NCI-H1417 treated with DMSO at 0.1 percent for 48 hours (cell line): ENCODE measurements around the gene ADTRP.

Experiments used
- DNase-seq: peaks from one replicate; lab custom pipeline; 2025; lab: John Stamatoyannopoulos, UW

Gene ADTRP

DNA sequence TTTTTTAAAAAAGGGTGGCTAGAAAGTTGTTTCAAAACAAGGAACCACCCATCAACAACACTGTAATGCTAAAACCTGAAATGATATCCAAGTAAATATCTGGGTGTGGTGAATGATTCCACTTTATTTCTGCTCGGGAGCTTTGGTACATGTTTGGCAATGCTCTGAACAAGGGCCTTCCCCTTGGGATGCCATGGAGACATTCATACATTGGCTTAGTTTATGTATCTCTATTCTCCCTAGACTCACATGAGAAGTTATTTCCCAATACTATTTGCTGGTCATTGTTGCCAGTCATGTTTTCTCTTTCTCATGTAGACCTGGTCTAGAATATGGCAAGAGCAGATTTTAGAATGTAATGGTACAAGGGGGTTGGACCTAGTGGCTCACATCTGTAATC is 22.9 kb downstream of the ADTRP start:
- DNase-seq, result no peak

DNA sequence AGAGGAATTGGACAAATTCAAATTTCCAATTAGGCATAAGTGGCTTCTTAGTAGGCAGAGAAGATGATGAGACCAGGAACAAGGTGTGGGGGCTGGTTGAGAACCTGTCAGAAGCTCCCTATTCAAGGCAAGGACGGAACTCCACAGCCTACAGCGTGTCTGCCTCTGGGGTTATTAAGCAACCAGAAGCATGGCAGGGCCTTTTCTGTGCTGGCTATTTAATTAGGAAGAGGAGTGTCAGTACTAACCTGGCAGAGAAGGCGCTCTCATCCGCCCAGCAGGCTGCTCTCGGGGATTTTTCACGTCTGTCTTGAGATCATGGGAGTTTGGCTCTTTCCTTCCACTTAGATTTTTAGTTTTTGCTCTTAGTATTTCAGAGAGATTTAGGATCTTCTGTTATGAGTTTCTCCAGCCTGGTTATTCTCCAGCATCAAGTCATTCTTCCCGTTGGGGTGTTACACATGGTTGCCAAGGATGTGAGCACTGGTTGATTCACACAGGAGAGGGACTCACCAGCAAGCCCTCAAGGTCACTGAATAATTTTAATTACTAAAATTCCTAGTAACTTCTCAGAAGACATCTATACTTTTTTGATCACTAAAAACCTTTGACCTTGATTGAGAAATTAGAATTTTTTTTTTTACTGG is 23.9 kb downstream of the ADTRP start:
- no peak for DNase-seq

DNA sequence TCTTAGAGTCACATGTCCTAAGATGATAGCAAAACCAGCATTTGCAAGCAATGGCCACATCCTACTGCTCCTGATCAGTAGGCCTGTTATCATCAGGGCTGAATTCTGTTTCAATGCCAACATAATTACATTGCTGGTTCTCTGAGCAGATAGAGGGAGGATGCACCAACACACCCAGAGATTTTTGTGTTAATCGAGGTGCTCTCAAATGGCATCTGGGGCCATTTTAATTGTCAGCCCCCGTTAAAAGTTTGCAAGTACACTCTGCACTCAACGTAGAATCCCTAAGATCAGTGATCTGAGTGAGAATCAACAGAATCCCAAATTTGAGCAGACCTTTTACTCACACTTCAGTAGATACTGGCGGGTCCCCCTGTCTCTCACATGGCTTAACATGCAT is 24.8 kb downstream of the ADTRP start:
- DNase-seq, result no peak

DNA sequence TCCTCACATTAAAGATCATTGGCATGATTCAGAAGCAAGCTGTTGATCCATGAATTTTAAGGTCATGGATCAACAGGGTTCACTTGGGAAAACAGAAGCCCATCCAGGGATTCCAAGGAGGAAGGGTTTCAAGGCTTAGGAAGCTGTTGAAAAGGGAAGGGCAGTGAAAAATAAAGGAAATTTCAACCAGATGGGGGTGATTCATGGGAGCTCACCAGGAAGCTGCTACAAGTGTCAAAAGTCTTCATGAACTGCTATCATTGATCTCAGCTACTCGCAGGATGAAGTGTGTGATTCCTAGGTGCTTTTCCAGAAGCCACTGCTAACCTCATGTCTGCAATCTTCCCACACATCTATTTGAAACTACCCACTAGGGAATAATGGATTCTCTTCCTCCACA is 26.2 kb downstream of the ADTRP start:
- no peak for DNase-seq

DNA sequence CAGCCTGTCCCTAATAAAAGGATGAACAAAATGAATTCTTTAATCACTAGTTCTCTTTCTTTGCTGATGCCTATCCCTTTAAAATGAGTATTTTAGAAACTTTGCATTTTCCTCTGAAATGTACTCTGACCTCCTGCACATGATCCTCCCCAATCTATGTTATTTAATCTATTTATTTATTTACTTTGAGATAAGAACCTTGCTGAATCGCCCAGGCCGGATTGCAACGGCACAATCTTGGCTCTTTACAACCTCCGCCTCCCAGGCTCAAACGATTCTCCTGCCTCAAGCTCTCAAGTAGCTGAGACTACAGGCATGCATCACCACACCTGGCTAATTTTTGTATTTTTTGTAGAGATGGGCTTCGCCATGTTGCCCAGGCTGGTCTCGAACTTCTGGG is 27.9 kb downstream of the ADTRP start:
- no peak for DNase-seq

DNA sequence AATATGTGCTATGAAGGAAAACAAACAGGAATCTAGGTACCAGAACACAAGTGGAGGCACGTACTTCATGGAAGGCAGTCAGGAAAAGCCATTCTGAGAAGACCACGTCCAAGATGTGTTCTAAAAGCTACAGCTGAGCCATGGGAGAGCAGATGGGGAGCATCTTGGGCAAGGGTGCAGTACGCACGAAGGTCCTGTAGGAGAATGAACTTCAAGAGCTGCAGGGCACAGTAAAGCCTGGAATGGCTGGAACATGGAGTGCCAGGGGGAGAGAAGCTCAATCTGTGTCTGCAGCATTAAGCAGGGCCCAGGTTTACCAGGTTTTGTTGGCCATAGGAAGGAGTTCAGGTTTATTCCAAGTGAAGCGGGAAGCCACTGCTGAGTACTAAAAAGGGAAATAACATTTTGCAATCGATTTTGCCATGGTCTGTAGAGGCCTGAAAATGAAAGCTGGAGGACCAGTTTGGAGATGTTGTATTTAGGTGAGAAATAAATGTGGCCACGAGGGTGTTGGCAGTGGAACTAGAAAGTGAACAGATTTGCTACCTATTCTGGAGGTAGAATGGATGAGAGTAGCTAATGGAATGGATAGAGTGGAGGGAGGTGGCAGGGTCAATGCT is 29.9 kb downstream of the ADTRP start:
- DNase-seq, result no peak

DNA sequence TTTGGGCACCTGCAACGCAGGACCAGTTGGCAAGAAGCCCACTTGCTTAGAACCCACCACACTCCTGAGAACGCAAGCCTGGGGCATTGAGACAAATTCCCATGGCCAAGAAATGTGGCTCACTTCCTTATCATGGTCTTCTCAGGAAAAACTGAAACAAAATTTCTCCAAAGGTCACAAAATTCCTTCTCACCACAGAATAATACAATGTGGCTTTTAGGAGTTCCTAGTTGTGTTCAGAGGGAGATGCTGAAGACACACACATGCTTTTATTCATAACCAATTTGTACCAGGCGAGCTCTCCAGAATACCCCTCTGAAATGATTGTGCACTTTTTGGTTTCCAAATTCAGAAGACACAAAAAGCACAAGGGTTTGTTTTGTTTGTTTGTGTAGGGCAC is 31.6 kb downstream of the ADTRP start:
- no peak for DNase-seq

DNA sequence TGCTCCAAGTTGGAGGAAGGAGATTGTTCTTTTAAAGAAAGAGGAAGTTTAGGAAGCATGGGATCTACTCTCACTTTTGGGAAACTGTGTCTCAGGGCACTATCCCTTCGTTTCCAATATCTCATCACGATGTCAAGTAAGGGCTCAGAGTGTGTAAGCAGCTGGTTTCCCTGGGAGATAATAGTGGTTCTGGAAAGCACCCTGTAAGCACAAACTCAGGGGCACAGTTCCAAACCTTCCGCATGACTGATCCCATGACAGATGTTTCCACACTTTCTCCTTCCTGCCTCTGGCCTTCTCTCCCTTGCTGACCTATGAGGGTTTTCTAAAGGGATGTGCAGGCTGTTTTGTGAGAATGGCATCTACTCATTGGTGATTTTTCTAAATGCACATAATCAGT is 33.9 kb downstream of the ADTRP start:
- DNase-seq, result no peak

DNA sequence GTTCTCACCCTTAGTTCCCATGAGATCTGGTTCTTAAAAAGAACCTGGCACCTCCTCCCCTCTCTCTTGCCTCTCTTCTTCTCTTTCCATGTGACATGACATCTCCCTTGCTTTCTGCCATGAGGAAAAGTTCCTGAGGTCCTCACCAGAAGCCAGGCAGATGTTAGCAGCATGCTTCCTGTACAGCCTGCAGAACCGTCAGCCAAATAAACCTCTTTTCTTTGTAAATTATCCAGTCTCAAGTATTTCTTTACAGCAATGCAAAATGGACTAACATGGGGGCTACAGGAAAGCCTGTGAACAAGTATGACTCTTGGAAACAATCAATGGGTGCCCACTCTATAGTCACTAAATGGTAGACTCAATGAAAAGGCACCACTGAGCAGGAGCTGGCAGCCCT is 34.5 kb downstream of the ADTRP start:
- no peak for DNase-seq

DNA sequence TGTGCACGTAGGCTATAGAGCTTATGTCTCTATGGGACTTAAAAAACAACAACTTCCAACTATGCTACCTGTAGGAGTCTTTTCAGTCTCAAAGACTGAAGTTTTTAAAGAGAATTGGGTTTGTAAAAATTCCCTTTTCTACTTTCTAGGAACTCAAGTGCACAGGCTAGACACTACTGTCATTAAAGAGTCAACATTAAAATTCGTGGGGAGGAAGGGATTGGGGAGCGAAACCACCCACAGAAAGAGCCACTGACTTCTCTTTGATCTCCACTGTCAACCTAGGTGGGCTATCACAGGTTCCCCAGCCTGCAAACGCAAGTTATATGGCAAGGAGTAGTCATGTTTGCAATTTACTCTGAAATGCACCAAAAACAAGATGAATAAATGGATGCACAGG is 37.7 kb downstream of the ADTRP start:
- no peak for DNase-seq

DNA sequence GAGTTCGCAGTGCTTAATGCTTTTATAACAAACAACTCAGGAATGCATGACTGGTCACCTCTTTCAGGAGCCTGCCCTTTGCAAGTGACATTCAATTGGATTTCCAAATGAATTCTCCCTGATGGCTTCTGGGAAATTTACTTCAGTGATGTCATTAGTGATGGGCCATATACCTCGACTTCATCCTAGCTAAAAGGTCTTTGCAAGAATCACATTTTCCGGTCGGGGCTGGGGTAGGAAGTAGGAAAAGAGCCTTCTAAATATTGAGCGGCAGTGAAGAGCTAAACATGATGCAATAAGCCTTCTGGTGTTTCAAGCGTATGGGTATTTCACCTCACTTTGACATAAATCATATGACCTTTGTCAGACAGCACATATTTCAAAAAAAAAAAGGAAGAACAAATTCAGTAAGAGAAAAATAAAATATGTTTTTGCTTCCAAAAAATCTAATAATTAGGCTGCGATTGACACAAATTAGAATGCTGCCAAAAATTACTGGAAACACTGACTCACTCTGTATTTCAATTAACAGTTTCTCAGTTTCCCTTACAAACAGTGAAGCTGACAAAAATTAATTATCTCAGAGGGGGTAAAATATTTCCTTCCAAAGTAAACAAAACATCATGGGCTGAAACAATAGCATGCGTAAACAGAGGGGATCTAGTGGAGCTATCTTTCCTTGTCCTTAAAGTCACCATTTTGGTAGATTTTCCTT is 39.8 kb downstream of the ADTRP start:
- no peak for DNase-seq

DNA sequence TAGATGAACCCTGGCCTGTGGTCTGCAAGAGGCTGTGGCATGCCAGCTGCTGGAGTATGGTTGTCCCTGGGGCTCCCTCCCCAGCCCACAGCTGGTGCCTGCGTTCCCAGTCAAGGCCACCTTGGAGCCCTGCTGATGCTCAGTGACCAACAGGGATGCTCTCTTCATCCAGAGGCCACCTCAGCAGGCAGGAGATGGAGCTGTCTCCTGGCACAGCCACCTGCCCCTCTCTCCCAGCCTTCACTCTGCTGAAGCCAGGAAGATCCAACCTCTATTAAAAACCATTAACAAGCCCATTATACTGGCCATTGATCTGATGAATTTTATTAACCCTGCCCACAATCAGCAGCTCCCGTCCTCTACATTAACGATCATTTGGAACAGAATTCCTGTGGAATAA is 40.4 kb downstream of the ADTRP start:
- no peak for DNase-seq

DNA sequence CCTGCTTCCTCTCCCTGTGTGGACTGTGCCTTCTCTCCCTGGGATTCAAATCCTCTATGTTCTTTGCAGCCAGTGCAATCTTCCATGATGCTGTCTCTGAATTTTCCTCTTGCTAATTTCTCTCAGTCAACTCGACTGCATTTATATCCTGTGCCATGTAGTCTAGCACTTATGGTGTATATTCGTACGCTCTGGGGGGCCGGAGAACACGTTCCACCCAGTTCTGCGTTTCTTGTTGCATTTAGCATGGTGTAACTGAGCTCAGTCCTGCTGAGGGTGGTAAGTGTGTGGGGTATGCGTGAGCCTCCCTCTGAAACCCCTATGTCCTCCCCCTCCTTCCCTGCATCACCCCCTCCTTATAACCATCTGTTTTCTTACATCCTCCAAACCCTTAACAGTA is 42.0 kb downstream of the ADTRP start:
- no peak for DNase-seq

DNA sequence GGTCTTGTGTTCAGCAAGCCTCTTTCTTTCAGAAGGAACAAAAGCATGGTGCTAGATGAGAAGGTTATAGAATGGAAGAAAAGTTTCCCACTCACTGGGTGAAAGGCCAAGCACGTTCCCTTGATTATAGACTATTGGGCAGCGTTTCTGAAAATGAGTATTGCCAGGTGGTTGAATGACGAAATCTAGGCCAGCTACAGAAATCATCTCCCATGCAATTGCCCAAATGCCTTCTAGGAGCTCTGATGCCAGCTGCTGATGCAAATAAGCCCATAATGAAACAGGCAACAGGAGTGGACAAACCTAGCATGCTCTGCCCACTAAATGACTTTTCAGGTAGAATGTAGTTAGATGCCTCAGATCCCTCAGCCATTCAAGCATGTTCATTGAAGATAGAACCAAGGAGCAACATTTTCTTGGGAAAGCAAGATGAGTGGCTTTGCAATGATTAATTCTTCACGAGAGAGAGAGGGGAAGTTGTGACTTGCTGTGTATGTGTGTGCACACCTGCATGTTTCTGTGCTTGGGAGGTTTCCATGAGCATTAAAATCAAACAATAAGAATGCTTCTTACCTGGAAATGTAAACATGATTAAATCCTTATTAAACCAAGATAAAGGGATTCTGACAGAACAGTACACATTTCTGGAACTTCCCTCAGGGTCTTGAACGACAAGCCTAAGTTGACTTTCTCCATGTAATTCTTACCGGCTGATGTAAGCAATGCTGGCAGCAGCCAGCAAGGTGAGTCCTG is 43.6 kb downstream of the ADTRP start:
- DNase-seq, result no peak

DNA sequence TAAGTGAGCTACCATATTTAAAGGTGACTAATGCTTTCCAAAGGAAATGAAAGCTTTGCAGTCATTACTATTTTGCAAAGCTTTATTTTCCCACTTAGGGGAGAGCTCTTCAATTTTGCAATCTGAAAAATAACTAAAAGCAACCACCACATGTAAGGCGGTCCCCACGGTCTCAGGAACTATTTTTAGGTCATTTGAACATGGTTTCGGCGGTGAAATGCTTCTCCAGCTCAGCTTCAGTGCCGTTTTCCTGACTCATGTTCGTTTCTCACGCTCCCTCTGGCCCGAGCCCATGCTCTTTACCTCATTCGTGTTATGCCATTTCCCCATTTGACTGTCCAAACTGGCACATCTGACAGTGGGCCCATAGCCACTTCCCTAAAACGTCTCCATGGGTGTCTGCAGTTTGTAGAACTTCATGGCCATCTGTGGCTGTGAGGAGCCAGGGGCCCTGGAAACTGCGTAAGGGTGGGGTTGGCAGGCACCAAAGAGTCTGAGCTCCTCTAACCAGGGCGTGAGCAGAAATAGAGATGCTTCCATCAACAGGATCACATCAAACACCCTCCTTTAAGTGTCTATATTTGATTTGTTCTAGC is 46.5 kb downstream of the ADTRP start:
- no peak for DNase-seq

DNA sequence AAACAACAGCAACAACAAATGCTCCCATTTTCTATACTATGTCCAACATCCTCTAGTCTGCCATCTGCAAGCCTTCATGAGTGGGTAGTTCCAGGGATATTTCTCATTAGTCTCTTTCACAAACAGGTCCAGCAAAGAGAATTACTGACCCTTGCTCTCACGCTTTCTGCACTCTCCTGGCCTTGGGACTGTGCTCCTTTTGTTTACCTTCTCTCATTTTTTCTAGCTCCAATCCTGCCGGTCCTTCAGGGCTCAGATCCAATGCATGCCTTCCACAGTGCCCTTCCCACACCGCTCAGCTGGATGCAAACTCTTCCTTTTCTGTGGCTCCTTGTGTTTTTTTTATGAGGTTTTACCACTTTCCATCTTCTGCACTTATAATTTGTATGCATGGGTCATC is 47.2 kb downstream of the ADTRP start:
- DNase-seq, result no peak

DNA sequence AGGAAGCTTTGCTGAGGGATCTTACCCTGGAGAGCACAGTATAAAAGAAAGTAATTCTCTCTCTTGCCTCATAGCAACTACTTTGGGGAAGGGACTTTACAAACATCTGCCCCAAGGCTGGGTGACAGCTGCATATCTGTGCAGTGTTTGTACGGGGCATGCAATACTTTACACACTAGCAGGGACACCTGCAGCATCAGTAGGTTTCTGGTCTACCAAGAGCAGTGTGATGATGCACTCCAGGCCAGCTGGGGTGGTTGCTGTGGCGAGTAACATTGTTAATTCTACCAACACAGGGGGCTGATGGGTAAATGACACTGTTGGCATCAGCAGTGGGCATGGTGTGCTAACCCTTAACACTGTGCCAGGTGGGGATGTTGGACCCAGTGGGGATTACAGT is 48.0 kb downstream of the ADTRP start:
- DNase-seq, result no peak

DNA sequence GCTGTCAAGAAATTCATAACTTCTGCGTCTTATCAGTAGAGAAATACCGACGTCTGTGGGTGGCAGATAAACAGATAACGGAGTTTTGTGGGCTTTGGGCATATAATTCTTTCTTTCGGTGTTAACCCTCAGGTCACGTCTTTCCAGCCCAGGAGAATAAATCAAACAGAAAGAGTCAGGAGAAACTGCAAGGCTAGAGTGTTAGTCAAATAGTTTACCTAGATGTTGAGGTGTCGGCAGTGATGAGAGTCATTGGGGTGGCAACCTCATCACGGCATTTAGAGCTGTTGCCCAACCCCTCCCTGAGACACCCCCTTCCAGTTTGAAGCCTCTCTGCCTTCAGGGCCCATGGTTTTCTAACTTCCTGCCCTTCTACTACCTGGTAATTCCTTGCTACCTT is 49.5 kb downstream of the ADTRP start:
- DNase-seq, result no peak

DNA sequence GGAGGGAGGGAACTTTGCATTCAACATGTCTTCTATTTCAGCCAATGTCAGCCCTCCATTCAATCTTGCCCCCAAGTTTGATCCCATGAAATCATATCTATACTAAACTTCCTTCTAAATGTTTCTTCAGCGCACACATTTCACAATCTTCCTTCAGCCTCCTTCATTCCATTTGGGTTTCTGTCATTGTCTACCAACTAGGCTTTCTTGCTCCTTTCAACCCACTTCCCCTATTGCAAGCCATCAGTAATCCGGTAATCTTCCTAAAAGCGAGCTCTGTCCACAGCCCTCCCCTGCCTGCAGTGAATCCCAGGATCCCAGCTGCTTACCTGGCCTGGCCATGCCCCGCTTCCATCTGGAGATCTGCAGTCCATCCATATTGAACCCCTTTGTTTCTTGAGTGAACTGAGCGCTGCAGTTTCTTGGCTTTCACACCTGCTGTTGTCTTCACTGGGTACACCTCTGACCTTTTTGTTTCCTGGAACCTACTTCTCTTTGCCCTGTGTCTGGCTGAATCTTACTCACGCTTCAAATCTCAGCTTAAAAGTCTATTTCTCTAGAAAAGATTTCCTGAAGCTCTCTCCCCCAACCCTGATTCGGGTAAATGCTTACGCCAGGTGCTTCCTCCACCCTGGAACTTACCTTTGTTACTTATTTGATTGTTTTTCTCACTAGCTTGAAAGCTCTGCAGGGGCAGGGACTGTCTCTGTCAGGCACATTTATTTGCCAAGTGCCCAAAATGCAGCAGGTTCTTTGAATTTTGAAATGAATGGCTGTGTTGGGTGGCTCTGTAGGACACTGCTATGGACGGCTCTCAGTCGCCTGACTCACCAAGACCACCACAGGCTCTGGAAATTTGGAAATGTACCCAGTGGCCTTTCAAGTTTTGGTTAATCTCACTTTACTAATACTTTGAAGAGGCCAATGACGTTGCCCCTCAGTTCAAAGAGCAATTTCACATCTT is 50.3 kb downstream of the ADTRP start:
- DNase-seq, result no peak

DNA sequence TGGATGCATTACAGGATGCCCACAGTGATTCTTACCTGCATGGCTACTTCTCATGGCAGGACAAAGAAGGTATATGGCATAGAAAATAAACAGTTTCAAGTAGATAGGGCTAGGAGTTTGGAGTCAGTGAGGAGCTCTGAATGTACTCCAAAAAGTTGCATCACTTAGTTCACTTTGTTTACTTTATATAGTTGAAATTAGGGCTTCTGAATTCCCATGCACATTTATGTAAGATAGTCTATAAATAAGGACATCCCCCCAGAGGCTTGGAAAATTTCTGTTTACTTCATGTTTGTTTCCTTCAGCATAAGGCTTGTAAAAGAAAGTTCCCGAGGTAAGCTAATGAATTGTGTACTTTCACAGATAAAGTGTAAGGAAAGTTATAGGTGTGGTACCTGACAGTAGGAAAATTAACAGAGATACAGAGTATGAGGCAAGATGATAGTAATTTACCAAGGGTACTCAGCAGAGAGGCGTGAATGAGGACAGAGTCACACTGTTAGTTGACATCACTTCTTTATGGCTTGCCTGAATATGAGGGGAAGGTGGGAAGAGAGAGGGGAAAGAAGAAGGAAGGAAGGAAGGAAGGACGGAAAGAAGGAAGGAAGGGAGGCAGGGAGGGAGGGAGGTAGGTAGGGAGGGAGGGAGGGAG is 51.1 kb downstream of the ADTRP start:
- no peak for DNase-seq

DNA sequence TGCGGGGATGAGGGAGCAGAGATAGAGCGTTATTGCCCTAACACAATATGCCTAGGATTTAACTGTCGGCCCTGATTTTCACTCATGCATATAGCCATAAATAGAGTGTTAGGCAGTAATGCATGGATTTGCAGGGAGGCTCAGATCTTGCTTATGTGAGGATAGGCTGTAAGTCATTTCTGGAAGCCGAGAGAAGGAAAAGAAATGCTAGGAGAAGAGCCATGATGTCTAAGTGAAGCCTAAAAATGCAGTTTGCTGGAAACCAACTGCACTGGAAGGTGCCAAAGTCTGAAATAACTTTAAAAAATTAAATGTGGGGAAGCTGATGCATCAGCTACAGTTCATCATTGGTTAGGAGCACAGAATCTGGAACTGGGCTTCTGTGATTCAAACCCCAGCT is 54.3 kb downstream of the ADTRP start:
- no peak for DNase-seq
